SK-N-MC (cell line): Measurements from ENCODE around the gene AP1S1.

Experiments used
- EZH2 ChIP-seq: fragments of 200-600 bp; sonication (generic); IDR thresholded peaks from one replicate; pipeline ENCODE4 v1.6.1; 2017; ENCODE audit warnings: antibody characterized with exemption
- FOXP2 ChIP-seq: optimal IDR thresholded peaks from 2 replicates; pipeline ENCODE3; 2011; ENCODE audit warnings: mild to moderate bottlenecking, moderate library complexity; ENCODE audit not compliant: insufficient read depth; ENCODE audit errors: extremely low read length, control extremely low read depth
- POLR2AphosphoS5 ChIP-seq: IDR thresholded peaks from 2 replicates; pipeline ENCODE4 v1.6.1; 2012; ENCODE audit warnings: mild to moderate bottlenecking, low read depth, low read length, borderline replicate concordance

DNA sequence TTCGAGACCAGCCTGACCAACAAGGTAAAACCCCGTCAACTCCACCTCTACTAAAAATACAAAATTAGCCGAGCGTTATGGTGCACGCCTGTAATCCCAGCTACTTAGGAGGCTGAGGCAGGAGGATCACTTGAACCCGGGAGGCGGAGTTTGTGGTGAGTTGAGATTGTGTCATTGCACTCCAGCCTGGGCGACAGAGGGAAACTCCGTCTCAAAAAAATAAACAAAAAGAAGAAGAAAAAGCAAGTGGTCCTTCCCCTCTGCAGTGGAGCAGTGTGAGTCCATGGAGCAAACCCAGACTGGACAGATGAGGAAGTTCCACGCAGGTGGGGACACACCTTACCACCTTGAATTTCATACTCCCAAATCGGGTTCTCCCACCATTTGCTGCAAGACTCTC, 40.4 kb upstream of the AP1S1 start:
- TF ChIP-seq EZH2: no peak
- TF ChIP-seq POLR2AphosphoS5: no peak
- no peak for TF ChIP-seq FOXP2
